OCI-M2 (cell line): Measurements from ENCODE around the gene SMIM21.

Experiments
- DNase-seq: peaks from one replicate; lab custom pipeline; 2025; ENCODE audit not compliant: unreplicated experiment; lab: John Stamatoyannopoulos, UW

Gene SMIM21

DNA sequence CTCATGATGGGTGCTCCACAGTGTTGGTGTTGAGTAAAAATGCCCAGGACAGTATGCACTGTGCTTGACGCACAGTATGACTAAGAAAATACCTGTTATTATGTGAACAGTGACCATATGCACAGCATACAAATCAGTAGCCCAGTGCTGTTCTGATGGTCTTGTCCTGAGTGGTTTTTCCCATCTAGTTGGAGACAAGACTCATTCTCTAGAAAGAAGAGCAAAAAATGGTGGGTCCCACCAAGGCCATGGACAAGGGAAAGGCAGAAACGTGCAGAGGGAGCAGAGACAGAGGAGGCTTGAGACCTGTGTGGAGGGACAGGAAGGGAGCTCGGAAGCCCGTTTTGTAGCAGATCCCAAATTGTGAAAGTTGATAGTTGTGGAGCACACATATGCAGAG is 987 bp upstream of the SMIM21 start:
- DNase-seq, result no peak

DNA sequence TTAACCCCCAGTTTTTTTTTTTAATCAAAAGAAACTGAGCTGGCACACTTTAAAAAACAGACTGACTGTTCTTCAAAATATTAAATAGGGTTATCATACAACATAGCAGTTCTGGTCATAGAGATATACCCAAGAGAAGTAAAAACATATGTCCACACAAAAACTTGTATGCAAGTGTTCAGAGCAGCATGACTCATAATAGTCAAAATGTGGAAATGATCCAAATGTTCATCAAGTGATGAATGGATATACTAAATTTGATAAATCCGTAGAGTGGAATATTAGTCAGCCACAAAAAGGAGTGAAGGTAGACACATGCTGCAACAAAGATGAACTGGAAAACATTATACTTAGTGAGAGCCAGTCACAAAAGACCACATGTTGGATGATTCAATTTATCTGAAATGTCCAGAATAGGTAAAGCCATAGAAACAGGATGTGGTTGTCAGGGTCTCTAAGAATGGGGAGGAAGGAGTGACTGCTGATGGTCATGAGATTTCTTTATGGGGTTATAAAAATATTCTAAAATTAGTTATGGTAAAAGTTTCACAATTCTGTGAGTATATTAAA is 5.1 kb downstream of the SMIM21 start:
- DNase-seq, result no peak

DNA sequence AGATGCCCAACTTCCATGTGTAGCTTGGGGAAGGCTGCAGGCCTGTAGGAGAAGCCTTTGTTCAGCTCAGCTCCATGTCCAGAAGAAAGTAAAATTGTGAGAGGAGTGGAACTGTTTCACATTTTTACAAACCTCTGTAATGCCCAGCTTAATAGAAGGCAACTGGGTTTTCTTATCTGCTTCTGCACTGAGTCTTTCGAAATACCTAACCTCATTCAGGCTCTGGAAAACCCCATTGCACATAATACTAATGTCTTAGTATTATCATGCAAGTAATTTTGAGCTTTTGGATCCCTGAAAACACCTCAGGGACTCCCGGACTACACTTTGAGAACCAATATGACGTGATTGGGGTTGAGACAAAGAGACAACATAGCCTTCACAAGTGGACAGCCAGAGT is 5.8 kb downstream of the SMIM21 start:
- DNase-seq, result no peak

DNA sequence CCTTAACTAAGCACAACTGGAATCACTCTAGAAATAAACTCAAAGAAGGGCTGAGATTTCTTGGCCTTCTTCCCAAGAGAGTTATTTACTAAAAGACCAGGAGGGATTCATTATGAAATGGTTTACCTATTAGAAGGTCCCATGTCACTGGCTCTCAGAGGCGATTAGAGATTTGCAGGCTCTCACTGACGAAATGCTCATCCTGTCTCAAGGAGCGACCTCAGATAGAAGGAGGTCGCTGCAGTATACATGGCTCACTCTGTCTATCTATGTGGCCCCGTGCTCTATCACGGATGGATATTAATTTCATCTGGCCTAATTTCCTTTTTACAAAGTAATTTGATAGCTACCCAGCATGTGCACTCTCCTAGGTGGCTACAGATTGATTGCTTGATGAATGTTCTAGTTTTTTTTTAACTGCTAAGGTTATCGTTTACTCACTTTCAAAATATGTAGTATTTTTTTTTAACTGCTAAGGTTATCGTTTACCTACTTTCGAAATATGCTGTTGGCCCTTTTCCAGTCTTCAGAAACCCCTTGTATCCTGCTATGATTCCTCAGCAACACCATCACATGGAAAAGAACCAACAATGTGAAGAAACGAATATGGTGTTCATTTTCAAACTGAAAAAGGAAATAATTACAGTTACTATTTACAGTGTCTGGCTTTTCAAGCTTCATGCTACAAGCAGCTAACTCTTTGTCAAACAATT is 9.1 kb downstream of the SMIM21 start:
- no peak for DNase-seq

DNA sequence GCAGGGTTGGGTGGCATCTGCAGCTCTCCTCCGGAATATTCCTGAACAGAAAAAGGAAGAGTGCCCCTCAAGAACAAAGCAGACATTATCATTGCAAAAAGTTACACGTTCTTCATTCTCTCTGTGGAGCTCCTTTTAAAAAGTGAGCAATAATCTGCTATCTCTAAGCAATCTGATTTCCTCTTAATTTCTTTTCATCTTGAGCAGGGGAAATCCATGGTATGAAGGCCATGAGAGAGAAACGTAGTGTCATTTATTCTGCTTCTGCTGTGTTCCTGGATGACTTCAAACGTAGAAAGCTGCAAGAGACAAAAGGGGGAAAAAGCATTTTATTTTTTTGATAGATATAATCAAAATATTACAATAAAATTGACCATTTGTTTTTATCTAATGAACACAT is 16.9 kb downstream of the SMIM21 start:
- DNase-seq, result no peak

DNA sequence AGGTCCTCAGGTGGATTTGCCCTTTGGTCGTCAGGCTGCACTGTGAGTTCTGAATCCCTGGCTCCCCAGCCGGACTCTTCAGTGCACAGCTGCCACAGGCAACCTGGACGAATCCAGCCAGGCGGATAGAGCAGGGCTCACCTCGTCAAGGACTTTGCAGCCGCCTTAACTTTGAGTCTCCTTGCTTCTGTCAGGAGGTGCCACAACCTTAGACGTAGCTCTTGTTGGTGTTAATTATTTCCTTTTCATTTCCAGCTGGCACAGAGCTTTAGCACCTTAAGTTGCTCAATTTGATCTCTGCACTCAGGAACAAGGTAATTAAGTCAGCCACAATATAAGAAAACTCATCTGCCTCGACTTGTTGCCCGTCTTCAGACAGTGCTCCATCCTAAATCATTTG is 17.7 kb downstream of the SMIM21 start:
- no peak for DNase-seq

DNA sequence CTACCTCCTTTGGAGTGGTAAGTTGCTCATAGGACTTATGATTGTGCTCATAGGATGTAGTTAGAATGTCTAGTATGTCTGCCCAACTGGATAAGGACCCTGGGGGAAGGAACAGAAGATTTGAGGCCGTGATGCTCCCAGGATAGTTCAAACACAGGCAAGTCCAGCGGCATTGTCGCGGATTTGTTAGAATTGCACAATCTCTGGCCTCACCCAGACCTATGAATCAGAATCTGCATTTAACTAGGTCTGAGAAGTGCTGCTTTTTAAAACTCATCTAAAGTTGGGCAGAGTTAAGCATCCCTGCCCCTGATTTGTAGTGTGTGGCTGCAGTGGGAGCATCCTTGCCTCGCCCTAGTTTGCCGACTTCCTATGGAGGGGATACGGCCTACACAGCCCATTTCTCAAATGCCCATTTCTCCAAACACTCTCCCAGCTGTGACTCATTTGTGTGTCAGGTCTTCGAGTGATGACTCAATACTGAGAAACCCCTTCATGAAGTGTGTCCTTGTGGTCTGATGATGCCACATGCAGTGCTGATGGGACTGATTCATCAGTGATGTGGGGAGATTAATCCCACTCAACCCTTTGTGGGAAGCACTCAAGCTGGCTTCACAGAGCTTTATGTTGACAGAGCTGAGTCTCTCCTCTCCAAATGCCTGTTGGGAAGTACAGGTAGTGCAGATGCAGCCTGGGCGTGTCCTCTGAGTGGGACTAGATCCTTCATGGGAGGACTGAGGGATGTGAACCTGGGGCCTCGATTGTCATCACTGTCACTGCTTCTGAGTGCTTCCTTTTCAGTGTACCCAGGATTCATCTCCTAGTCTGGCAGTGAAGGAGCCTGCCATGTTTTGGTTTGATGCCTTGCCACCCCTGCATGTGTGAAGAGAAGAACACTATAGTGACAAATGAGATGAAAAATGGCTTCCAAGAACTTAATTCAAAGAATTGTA is 18.7 kb downstream of the SMIM21 start:
- DNase-seq, result no peak

DNA sequence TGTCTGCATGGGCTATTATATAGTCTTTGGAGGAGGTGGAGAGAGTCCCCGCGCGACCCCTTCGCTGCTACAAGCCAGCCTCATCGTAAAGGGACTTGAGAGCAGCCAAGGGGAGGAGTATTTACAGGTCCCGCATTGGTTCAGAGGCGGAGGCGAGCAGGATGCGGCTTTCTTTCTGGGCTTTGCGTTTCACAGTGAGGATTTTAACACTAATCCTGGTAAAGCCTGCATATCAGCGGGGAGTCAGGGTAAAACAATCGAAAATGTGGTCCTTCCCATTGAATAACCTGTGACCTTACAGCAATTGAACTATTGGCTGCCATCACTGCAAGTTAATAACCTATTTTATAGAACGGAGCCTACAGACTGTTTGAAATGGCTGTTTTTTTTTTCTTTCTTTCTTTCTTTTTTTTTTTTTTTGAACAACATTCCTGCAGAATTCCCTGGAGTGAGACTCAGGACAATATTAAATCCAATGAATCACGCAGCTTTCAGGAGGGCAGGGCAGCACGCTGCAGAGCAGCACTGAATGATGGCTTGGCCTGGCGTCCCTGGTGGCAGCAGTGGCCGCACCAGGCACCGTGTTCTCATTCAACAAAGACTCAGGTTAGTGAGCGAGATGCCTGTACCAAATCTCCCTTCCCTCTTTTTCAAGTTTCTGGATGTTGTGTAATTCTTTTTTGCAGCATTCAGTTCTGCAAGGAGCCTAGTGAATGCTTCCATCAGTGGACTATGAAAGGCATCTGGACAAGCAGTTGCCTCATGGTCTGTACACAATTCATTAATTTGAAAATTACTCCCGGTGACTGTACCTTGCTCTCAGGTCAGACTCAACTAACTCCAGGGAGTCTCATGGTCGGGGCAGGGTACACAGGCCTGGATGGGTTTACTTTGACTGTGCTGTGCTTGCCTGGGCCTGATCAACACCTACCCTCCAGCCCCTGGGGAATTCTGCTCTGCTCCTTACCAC is 19.8 kb downstream of the SMIM21 start:
- no peak for DNase-seq

DNA sequence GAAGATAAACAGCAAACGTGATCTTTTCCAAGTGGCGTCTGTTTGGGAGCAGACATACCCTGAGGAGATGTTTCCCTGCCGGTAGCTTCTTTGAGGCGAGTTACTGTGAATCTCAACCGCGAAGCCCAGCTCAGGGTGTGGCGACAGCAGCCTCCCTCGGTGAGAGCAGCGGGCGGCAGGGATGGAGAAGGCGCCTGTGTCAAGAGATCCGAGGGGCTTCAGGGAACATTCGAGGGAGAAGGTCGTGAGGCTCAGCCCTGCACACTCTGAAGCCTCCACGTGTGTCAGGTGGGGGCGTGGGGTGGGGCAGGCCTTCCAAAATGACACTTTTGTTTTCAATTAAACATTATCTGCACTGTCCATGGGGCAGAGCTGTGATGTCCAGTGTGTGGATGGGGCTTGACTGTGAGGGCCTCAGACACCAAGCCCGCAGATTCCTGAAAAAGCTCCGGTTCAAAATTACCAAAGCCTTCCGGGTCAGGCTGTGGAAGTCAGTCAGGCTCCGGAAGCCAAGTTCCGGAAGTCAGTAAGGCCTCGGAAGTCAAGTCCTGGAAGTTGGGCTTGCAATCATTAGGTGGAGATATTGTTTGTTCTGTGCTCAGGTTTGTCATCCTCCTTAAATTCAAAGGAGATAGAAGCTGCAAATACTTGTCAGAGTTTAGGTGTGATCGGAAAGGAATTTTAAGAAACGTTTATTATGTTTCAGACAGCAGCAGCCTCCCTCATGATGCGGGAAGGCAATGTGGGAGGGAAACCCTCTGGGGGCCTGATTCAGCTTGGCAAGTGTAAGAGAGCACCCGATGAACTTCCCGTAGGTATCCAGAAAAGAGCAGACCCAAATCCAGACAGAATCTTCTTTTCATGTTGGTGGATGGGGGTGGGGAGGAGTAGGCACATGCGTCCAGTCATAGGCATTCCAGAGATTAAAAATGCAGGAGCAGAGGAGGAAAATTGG is 20.7 kb downstream of the SMIM21 start:
- DNase-seq, result no peak

DNA sequence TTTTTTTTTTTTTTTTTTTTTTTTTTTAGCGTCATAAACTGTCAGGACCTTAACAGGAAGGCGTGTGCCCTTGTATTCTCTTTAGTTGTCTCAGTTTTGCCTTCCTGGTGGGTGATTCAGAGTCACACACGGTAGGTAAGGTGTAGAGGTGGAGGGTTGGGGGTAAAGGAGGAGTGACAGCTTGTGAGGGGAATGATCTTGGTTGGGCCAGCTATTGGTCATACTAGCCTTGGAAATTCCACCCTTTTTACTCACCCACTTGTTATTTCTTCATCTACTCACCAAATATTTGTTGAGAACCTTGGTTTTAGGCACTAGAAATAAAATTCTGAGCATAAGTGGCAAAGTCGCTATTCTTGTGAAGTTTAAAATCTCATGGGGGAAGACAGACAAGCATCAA is 22.2 kb downstream of the SMIM21 start:
- no peak for DNase-seq

DNA sequence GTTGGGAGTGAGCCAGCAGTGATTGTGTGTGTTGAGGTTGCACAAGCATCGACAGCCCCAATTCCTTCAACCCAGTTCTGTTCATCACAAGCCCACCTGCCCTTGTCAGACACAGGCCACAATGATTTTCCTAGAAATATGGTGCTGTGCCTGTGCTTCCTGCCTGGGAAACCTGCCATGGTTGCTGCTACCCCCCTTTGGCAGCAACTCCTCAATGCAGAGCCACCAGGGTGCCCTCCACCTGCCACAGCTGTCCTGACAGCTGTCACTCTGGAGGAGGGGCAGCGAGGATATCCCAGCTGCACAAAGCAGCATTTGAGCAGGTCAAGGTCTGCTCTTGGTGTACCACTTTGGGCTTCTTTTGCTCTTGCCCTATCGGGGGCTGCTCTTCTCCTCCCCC is 27.1 kb downstream of the SMIM21 start:
- DNase-seq, result no peak

DNA sequence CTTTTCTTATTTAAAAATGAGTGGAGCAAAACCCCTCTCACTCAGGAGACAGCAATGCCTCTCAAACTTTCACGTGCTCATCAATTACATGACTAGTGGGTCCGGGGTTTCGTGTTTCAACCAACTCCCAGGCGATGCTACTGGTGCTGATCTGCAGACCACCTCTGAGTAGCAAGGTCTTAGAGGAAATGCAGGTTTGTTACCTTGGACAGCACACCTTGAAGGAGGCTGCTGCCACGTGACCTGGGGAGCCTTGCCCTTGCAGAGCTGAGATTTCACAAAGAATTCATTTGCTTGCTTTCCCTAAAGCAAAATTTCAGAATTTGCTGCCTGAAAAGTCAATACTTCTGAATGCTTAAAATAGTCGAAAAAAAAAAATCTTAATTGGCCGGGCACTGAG is 32.4 kb downstream of the SMIM21 start:
- no peak for DNase-seq

DNA sequence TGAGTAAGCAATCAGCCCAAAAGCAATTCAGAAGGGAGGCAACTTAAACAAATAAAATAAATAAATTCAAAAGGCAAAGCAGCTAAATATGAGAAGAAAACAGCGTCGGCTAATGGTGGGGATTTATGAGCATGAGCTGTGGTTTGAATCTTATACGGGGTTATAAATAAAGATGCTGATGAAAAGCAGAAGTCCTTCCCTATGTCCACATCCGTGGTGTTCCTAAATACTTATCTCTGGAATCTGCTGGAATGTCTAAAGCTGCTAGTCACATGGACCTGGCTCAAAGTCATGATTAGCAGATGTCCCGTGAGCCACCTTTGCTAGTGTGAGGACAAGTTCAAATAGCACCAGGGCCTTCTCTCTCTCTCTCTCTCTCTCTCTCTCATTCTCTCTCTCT is 33.8 kb downstream of the SMIM21 start:
- no peak for DNase-seq

DNA sequence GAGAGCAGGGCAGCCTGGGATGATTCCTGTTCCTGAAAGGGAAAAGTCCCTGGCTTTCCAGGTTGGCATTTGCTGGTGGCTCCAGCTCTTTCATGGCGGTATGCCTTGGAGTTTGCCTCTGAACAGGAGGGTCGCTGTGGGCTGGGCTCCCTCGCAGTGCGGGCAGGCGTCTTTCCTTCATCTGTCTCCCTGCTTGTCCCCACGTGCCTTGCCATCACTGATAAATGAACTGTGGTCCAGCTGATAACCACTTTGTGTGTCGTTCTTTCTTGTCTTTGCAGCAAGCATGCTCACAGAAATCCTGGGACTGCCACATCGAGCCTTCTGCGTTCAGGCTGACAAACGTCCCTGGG is 35.3 kb downstream of the SMIM21 start:
- DNase-seq, result no peak

DNA sequence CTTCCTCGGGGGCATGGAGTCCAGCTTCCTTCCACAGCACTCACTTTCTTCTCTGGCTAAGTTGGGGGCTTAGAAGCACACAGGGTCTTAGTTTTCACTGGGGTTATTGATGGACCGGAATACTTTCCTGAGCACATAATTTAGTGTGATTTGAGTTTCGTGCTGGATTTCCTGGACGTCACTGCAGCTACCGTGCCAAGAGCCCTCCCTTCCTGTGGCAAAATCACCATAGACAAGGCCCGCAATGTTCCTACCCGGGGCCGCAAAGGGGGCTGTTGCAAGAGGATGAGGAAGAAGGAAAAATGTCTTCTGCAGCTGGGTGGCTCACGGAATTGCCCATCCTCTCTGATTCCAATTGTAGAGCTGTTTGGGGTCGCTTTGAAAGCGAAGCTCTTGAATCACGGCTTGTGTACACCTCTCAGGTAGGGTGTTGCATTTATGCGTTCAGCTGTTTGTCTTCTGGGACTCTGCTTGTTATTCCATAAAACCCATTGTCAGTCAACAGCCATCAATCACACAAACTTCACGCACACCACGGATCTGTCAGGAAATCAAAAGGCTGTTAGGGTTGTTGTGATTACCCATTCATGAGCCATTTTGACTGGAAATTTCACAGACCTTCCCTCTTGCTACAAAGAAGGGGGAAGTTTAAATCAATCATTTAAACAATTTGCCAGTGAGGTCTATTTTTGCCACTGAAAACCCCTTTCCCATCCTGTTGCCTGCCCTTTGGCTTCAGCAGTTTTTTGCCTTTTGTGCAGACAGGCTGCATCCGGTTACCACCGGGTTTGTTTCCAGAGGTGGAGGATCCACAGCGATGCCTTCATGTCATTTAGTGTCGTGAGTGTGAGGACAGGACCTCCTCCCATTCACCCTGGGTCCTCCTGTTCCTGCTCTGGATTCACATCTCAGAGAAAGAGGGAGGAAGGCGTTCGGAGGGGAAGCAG is 36.0 kb downstream of the SMIM21 start:
- no peak for DNase-seq

DNA sequence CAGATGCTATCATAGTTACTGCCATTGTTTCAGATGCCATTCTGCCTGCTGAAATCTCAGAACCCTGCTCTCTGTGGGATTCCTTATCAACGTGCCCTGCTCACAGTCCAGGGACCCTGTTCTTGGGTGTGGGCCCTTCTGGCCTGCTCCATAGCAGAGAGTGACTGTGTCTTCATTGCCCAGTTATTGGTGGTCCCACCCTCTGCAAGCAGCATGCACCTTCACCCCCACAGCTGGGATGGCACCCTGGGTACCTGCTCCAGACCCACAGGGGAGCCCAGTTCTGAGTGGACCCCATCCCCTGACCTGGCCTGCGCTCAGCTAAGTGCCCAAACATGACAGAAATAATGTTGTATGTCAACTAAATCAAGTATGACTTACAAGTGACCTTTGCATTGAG is 36.6 kb downstream of the SMIM21 start:
- no peak for DNase-seq

DNA sequence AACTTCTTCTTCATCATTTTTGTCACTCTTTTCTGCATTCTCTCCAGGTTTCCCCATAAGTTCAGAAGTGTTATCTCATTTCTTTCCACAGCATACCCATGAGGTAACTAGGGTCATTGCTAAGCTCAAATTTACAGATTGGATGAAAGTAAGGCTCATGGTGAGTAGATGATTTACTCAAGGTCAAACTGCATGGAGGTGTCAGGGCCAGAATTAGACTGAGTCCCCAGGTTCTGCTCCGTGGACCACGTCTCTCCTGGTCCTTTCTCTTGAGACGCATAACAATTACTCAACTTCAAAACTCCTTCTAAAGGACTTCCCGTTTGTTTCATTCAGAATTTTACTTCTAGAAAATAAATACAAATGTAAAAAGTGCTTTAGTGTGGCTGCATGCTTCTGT is 43.4 kb downstream of the SMIM21 start:
- DNase-seq, result no peak

DNA sequence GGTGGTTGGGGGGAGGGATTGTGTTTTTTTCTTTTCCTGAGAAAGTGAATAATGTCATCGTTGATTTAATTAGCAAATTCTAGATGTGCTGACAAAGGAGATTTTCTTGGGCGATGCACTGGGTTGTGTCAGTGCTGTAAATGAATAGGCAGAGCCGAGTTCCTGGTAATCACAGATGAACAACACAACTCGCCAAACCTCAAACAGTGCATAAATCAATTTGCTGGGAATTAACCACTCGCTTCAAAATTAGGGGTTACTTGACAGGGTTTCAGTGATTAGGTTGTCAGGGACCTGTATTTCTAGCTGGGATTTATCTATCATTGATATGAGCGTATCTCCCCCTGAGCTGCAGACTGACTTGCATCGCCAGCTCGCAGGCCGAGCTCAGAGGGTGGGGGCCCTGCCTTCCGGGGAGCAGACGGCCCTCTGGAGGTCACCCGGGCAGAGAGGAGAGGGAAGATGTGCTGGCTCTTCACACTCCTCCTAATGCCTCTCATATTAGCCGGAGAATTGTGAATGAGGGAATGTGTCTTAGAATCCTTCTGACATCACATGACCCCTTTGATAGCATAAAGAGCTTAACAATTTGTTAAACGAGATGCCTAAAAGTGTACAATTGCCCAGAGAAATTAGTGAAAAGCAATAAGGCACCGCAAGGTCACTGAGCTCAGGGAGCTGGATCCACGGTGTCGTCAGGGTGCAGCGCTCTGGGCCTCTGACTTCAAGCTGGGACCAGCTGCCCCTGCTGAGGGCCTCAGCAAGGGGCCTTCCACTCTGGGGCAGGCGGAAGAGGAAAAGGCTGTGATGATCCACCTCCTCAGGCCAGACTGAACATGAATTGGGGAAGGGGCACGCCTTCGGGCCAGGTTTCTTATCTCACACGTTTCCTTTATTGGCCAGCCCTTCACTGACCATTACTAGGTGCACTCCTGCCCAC is 48.9 kb downstream of the SMIM21 start:
- DNase-seq, result no peak
